ENCODE data around the gene PRKACA.
"Not testable (repeated sequence)": the region's sequence is repeated elsewhere in the genome, so short reads cannot be mapped to it uniquely, and the experiment has no call there.

Gene PRKACA

DNA sequence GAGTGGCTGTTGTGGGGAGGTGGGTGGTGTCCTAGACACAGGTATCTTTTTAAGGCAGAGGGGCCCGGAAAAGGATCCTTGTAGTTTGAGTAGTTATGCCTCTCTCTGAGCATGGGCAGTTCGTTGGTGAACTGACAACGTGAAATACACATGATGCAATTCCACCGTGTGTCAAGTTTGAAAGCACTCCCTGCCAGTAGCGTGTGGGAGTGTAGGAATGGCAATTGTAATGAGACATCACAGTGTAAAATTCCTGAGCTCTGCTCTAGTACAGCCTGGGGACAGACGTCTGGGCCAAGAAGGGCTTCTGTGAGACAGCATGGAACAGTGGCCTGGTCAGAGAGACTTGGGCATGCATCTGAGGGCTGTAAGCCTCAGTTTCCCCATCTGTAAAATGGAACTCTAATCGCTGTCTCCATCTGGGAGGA, 29.2 kb upstream of the PRKACA start:
- TF ChIP-seq FOXA1 (IDR thresholded peaks at IDR 0.05) (no peak), ARNT (IDR thresholded peaks at IDR 0.05) (no peak), TARDBP (IDR thresholded peaks at IDR 0.05) (no peak)
- ChIA-PET POLR2A (interaction anchor here (2.3 kb wide), 1 partner anchor 10 kb away, joined by 18 read pairs; the partner anchor contains the start of gene ASF1B), CTCF (interaction anchor here (0.5 to 2.8 kb wide), 3 partner anchors 10 to 1164 kb away, joined by 3 to 10 read pairs (median 4); partner anchors contain the start of gene ASF1B)
- no peak for DNase-seq (ENCODE audit: extremely low spot score)

DNA sequence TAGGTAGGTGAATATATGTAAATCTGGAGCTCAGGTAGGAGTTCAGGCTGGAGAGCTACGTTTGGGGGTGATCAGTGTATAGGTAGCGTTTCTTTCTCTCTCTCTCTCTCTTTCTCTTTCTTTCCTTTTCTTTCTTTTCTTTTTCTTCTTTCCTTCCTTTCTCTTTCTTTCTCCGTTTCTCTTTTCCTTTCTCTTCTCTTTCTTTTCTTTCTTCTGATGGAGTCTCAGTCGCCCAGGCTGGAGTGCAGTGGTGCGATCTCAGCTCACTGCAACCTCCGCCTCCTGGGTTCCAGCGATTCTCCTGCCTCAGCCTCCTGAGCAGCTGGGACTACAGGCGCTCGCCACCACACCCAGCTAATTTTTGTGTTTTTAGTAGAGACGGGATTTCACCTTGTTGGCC, 28.6 kb upstream of the PRKACA start:
- CTCF ChIA-PET, result interaction anchor here (0.5 to 1.9 kb wide), 3 partner anchors 10 to 1163 kb away, joined by 3 to 6 read pairs (median 4); partner anchors contain the start of gene ASF1B
- POLR2A ChIA-PET, result interaction anchor here (2.3 kb wide), 1 partner anchor 10 kb away, joined by 18 read pairs; the partner anchor contains the start of gene ASF1B
- DNase-seq (ENCODE audit: extremely low spot score), result not testable (repeated sequence)

DNA sequence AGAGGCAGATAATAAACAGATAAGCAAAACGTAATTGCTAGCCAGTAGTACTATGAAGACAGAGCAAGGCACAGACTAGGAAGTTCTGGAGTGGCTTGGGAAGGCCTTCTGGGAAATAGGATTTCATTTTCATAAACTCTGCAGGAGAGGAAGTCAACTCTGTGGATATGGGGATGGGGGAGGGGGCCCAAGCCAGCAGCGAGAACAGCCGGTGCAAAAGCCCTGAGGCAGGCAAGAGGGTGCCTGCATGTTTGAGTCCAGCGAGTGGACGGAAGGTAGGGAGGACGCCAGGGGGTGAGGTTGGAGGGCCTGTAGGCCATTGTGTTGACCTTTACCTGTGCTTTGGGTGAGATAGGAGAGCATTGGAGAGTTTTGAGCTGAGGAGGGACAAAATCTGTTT, 27.8 kb upstream of the PRKACA start:
- CTCF ChIA-PET, result interaction anchor here (0.7 to 1.9 kb wide), 2 partner anchors 9 to 291 kb away, joined by 3 to 6 read pairs; partner anchors contain the start of gene ASF1B

GRCh38 chr19:14142262-14143190, 25.0 kb upstream of the PRKACA start:
- ChIA-PET POLR2A (interaction anchor here (0.6 to 1.1 kb wide), 2 partner anchors 19 to 296 kb away, joined by 3 read pairs; no protein-coding TSS in a partner anchor), CTCF (no interaction called here)
- TF ChIP-seq L3MBTL2 (conservative IDR thresholded peaks at IDR 0.05), result no peak
- TF ChIP-seq PKNOX1 (IDR thresholded peaks at IDR 0.05), result no peak
- TF ChIP-seq ZNF384 (IDR thresholded peaks at IDR 0.05), result no peak
- no peak for TF ChIP-seq SP1 (IDR thresholded peaks at IDR 0.05)
- no peak for TF ChIP-seq ELF4 (IDR thresholded peaks at IDR 0.05)
- TF ChIP-seq SUZ12 (IDR thresholded peaks at IDR 0.05), result no peak
- TF ChIP-seq CTBP1 (IDR thresholded peaks at IDR 0.05; ENCODE audit: borderline replicate concordance), result no peak
- no peak for DNase-seq (ENCODE audit: extremely low spot score)

More for the DNA sequence above, 27.8 kb upstream of the PRKACA start:
- no peak for TF ChIP-seq NFRKB (IDR thresholded peaks at IDR 0.05)
- no peak for TF ChIP-seq FOXM1 (IDR thresholded peaks at IDR 0.05; ENCODE audit: borderline replicate concordance)
- TF ChIP-seq BHLHE40 (IDR thresholded peaks at IDR 0.05; ENCODE audit: borderline replicate concordance), result no peak
- TF ChIP-seq FOXK2 (IDR thresholded peaks at IDR 0.05), result no peak
- no peak for TF ChIP-seq SUZ12 (IDR thresholded peaks at IDR 0.05)
- TF ChIP-seq ARNT (IDR thresholded peaks at IDR 0.05), result no peak
- no peak for TF ChIP-seq CTBP1 (IDR thresholded peaks at IDR 0.05; ENCODE audit: borderline replicate concordance)
- TF ChIP-seq FOXA1 (IDR thresholded peaks at IDR 0.05), result no peak
- no peak for TF ChIP-seq HDGF (IDR thresholded peaks at IDR 0.05; ENCODE audit: borderline replicate concordance)
- no peak for TF ChIP-seq LEF1 (IDR thresholded peaks at IDR 0.05; ENCODE audit: borderline replicate concordance)
- TF ChIP-seq TARDBP (IDR thresholded peaks at IDR 0.05), result no peak
- TF ChIP-seq PKNOX1 (IDR thresholded peaks at IDR 0.05), result no peak
- no peak for TF ChIP-seq SP1 (IDR thresholded peaks at IDR 0.05)
- POLR2A ChIA-PET, result interaction anchor here (2.3 kb wide), 1 partner anchor 9 kb away, joined by 18 read pairs; the partner anchor contains the start of gene ASF1B
- no peak for DNase-seq (ENCODE audit: extremely low spot score)

DNA sequence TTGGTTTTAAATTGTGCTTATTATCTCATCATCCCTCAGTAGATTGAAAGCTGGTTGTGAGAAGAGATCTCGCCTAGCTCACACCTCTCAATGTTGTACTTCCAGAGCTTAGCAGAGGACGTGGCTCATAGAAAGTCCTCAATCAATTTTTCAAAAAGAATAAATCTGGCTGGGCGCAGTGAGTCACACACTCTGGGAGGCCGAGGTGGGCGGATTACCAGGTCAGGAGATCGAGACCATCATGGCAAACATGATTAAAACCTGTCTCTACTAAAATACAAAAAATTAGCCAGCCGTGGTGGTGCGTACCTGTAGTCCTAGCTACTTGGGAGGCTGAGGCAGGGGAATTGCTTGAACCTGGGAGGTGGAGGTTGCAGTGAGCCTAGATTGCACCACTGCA, 23.5 kb upstream of the PRKACA start:
- ChIA-PET CTCF (interaction anchor here (2.0 kb wide), 1 partner anchor 207 kb away, joined by 7 read pairs; no protein-coding TSS in a partner anchor), POLR2A (interaction anchor here (0.6 kb wide), 1 partner anchor 266 kb away, joined by 4 read pairs; no protein-coding TSS in a partner anchor)
- no peak for DNase-seq (ENCODE audit: extremely low spot score)
- TF ChIP-seq FOXK2 (IDR thresholded peaks at IDR 0.05), result no peak
- no peak for TF ChIP-seq L3MBTL2 (conservative IDR thresholded peaks at IDR 0.05)
- TF ChIP-seq ARNT (IDR thresholded peaks at IDR 0.05), result no peak
- TF ChIP-seq HDGF (IDR thresholded peaks at IDR 0.05; ENCODE audit: borderline replicate concordance), result no peak
- TF ChIP-seq LEF1 (IDR thresholded peaks at IDR 0.05; ENCODE audit: borderline replicate concordance), result no peak
- TF ChIP-seq NFRKB (IDR thresholded peaks at IDR 0.05), result no peak
- no peak for TF ChIP-seq CTBP1 (IDR thresholded peaks at IDR 0.05; ENCODE audit: borderline replicate concordance)
- no peak for TF ChIP-seq FOXA1 (IDR thresholded peaks at IDR 0.05)
- no peak for TF ChIP-seq SP1 (IDR thresholded peaks at IDR 0.05)
- no peak for TF ChIP-seq SUZ12 (IDR thresholded peaks at IDR 0.05)
- no peak for TF ChIP-seq TARDBP (IDR thresholded peaks at IDR 0.05)
- no peak for TF ChIP-seq BHLHE40 (IDR thresholded peaks at IDR 0.05; ENCODE audit: borderline replicate concordance)
- TF ChIP-seq ZNF384 (IDR thresholded peaks at IDR 0.05), result no peak
- no peak for TF ChIP-seq PKNOX1 (IDR thresholded peaks at IDR 0.05)
- no peak for TF ChIP-seq FOXM1 (IDR thresholded peaks at IDR 0.05; ENCODE audit: borderline replicate concordance)
- no peak for TF ChIP-seq ELF4 (IDR thresholded peaks at IDR 0.05)

- 0 out of 2 replicates have a peak, but pooled peaks have one; percentile 18 for TF ChIP-seq CTBP1 (IDR thresholded peaks at IDR 0.05; ENCODE audit: borderline replicate concordance)
- TF ChIP-seq HDGF (IDR thresholded peaks at IDR 0.05; ENCODE audit: borderline replicate concordance), result no peak
- no peak for DNase-seq (ENCODE audit: extremely low spot score)
- ChIA-PET CTCF (interaction anchor here (0.5 to 2.0 kb wide), 4 partner anchors 8 to 209 kb away, joined by 3 to 9 read pairs (median 5); no protein-coding TSS in a partner anchor), POLR2A (interaction anchor here (1.0 kb wide), 1 partner anchor 21 kb away, joined by 3 read pairs; no protein-coding TSS in a partner anchor)
Observed at GRCh38 chr19:14139944-14140343, 22.4 kb upstream of the PRKACA start.
